ENCODE measurements around the gene COL8A1. TPM values are rescaled to one million over a fixed set of nuclear protein-coding genes. Genes with fewer than 3 reads are reported as not detected.

COL8A1 gene
- total RNA-seq, 1 donor from 2014 or later: 5.6 TPM

DNA sequence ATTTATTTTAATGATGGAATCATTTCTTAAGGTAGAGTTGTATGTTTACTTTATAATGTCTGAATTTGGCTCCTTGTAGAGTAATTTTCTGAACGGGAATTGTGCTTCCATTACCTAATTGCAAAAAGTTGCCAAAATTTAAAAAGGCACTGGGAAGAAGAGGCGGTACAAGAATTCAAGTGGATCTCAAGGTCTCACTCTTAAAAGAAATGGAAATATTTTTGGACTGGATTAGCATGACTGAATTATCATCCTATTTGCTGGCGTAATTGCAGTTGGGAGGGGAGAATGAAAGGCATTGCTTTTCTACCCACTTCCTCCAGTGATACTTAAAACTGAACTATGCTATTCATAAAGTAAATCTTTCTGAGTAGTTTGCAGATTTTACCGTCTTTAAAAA is 46.2 kb downstream of the COL8A1 start:
- no peak for TF ChIP-seq CTCF (IDR thresholded peaks at IDR 0.05; ENCODE audit: unreplicated experiment)
- H3K36me3 Mint-ChIP-seq (ENCODE audit: low read depth, unreplicated experiment): no peaks in the 10 kb centered on the region
- no peak overlapping the region for H3K27ac Mint-ChIP-seq (ENCODE audit: unreplicated experiment)
- no peaks in the 10 kb centered on the region for H3K27me3 Mint-ChIP-seq (ENCODE audit: unreplicated experiment)
- H3K4me3 Mint-ChIP-seq (ENCODE audit: unreplicated experiment): no peak overlapping the region
- no peaks in the 10 kb centered on the region for H3K9me3 Mint-ChIP-seq (ENCODE audit: unreplicated experiment)
- DNase-seq (ENCODE audit: low spot score): no peak
- peaks cover 3% of the 10 kb centered on the region for H3K4me1 Mint-ChIP-seq (ENCODE audit: unreplicated experiment)

DNA sequence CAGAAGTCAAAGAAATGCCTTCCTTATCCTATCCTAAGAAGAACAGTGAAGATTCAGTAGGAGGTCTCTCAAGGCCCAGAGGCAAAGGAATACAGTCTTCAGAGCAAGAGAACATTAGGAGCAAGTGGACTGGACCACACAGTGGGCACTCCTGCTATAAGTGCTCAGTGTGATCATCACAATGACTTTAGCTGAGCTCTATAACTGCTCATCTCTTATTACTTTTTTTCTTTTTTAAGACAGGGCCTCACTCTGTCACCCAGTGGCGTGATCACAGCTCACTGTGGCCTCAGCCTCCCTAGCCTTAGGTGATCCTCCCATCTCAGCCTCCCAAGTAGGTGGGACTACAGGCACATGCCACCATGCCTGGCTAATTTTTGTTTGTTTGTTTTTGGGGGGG is 48.1 kb downstream of the COL8A1 start:
- no peak overlapping the region for H3K27ac Mint-ChIP-seq (ENCODE audit: unreplicated experiment)
- no peaks in the 10 kb centered on the region for H3K27me3 Mint-ChIP-seq (ENCODE audit: unreplicated experiment)

GRCh38 chr3:99686955-99687612 is 48.7 kb downstream of the COL8A1 start:
- Mint-ChIP-seq H3K4me3 (ENCODE audit: unreplicated experiment) (no peak overlapping the region), H3K4me1 (ENCODE audit: unreplicated experiment) (peaks cover 14% of the 10 kb centered on the region), H3K36me3 (ENCODE audit: low read depth, unreplicated experiment) (no peaks in the 10 kb centered on the region), H3K27ac (ENCODE audit: unreplicated experiment) (no peak overlapping the region), H3K27me3 (ENCODE audit: unreplicated experiment) (no peaks in the 10 kb centered on the region), H3K9me3 (ENCODE audit: unreplicated experiment) (no peaks in the 10 kb centered on the region)
- TF ChIP-seq CTCF (IDR thresholded peaks at IDR 0.05; ENCODE audit: unreplicated experiment): peak; percentile 82
- DNase-seq (ENCODE audit: low spot score): peak; percentile 76

More for the DNA sequence above, 48.1 kb downstream of the COL8A1 start:
- Mint-ChIP-seq H3K9me3 (ENCODE audit: unreplicated experiment) (no peaks in the 10 kb centered on the region), H3K4me3 (ENCODE audit: unreplicated experiment) (no peak overlapping the region), H3K4me1 (ENCODE audit: unreplicated experiment) (peaks cover 14% of the 10 kb centered on the region), H3K36me3 (ENCODE audit: low read depth, unreplicated experiment) (no peaks in the 10 kb centered on the region)
- DNase-seq (ENCODE audit: low spot score): no peak
- TF ChIP-seq CTCF (IDR thresholded peaks at IDR 0.05; ENCODE audit: unreplicated experiment): no peak

- H3K4me1 Mint-ChIP-seq (ENCODE audit: unreplicated experiment): peaks cover 14% of the 10 kb centered on the region
- TF ChIP-seq CTCF (IDR thresholded peaks at IDR 0.05; ENCODE audit: unreplicated experiment): no peak
- no peaks in the 10 kb centered on the region for H3K27me3 Mint-ChIP-seq (ENCODE audit: unreplicated experiment)
- no peaks in the 10 kb centered on the region for H3K36me3 Mint-ChIP-seq (ENCODE audit: low read depth, unreplicated experiment)
- no peaks in the 10 kb centered on the region for H3K9me3 Mint-ChIP-seq (ENCODE audit: unreplicated experiment)
- H3K4me3 Mint-ChIP-seq (ENCODE audit: unreplicated experiment): no peak overlapping the region
- H3K27ac Mint-ChIP-seq (ENCODE audit: unreplicated experiment): no peak overlapping the region
- no peak for DNase-seq (ENCODE audit: low spot score)
Measured at GRCh38 chr3:99690761-99691369, 52.5 kb downstream of the COL8A1 start.

DNA sequence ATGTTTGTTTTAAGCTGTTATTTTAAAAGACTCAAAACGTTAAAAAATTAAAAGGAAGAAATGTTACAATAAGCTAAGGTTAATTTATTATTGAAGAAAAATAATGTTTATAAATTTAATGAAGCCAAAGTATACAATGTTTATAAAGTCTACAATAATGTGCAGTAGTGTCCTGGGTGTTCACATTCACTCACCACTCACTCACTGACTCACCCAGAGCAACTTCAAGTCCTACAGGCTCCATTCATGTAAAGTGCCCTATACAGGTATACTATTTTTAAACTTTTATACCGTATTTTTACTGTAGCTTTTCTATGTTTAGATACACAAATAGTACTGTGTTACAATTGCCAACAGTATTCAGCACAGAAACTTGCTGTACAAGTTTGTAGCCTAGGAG is 55.2 kb downstream of the COL8A1 start:
- no peak overlapping the region for H3K27ac Mint-ChIP-seq (ENCODE audit: unreplicated experiment)
- TF ChIP-seq CTCF (IDR thresholded peaks at IDR 0.05; ENCODE audit: unreplicated experiment): no peak
- no peaks in the 10 kb centered on the region for H3K36me3 Mint-ChIP-seq (ENCODE audit: low read depth, unreplicated experiment)

More for the DNA sequence above, 55.2 kb downstream of the COL8A1 start:
- Mint-ChIP-seq H3K4me3 (ENCODE audit: unreplicated experiment) (no peak overlapping the region), H3K9me3 (ENCODE audit: unreplicated experiment) (no peaks in the 10 kb centered on the region), H3K27me3 (ENCODE audit: unreplicated experiment) (no peaks in the 10 kb centered on the region), H3K4me1 (ENCODE audit: unreplicated experiment) (peaks cover 14% of the 10 kb centered on the region)
- DNase-seq (ENCODE audit: low spot score): no peak

All from endothelial cell (in vitro differentiated cells).